DND-41 (cell line): ENCODE data around the gene ZFAND4.
"Not testable (repeated sequence)": the region's sequence is repeated elsewhere in the genome, so short reads cannot be mapped to it uniquely, and the experiment has no call there.

ENCODE experiments used
- ATAC-seq: fragments of 200-7000 bp; cut with Tn5 transposase; 3 replicates; pipeline ENCODE4 v1.9.1; 2021; ENCODE audit warnings: low read depth; ENCODE audit not compliant: insufficient read depth
- DNase-seq: peaks from one replicate; pipeline ENCODE4 v3.0.0-alpha.2; 2020
- H2AFZ ChIP-seq: 2 replicates; pipeline ENCODE4 v1.6.0; 2012; ENCODE audit warnings: low read depth, low read length
- H3K27ac ChIP-seq: 2 replicates; pipeline ENCODE4 v1.5.1; 2012; ENCODE audit warnings: low read length, inconsistent platforms
- H3K27me3 ChIP-seq: fragments of 200-600 bp; sonication (generic); 2 replicates; pipeline ENCODE4 v1.6.0; 2012; ENCODE audit warnings: low read length, mild to moderate bottlenecking, inconsistent platforms; ENCODE audit not compliant: insufficient read depth, poor library complexity
- H3K36me3 ChIP-seq: 2 replicates; pipeline ENCODE4 v1.5.1; 2012; ENCODE audit warnings: low read length, inconsistent platforms; ENCODE audit not compliant: insufficient read depth
- H3K4me1 ChIP-seq: 2 replicates; pipeline ENCODE4 v1.5.1; 2012; ENCODE audit warnings: mild to moderate bottlenecking, low read length; ENCODE audit not compliant: insufficient read depth
- H3K4me2 ChIP-seq: 2 replicates; pipeline ENCODE4 v1.6.0; 2012; ENCODE audit warnings: mild to moderate bottlenecking, moderate library complexity, low read length, inconsistent platforms; ENCODE audit not compliant: insufficient read depth
- H3K4me3 ChIP-seq, 2 experiments: fragments of 200-600 bp in 1 of 2; shearing (Covaris generic) in 1 of 2; 2 replicates each; pipeline ENCODE4 v1.5.1; 2012 to 2016; ENCODE audit warnings: inconsistent platforms in 2 of 2, low read length in 2 of 2, mild to moderate bottlenecking in 2 of 2, low read depth in 1 of 2, moderate library complexity in 1 of 2
- H3K79me2 ChIP-seq: 2 replicates; pipeline ENCODE4 v1.6.0; 2012; ENCODE audit warnings: low read length, inconsistent platforms; ENCODE audit not compliant: insufficient read depth
- H3K9ac ChIP-seq: 2 replicates; pipeline ENCODE4 v1.6.0; 2012; ENCODE audit warnings: low read depth, mild to moderate bottlenecking, inconsistent platforms, low read length, moderate library complexity
- H3K9me3 ChIP-seq: 2 replicates; pipeline ENCODE4 v1.5.1; 2012; ENCODE audit warnings: low read length, moderate library complexity, mild to moderate bottlenecking, inconsistent platforms; ENCODE audit not compliant: insufficient read depth, severe bottlenecking
- H4K20me1 ChIP-seq: 2 replicates; pipeline ENCODE4 v1.6.0; 2012; ENCODE audit warnings: low read length; ENCODE audit not compliant: insufficient read depth
- CTCF ChIP-seq: IDR thresholded peaks from 2 replicates; pipeline ENCODE4 v1.5.1; 2012; ENCODE audit warnings: borderline replicate concordance, low read length, moderate library complexity, mild to moderate bottlenecking; ENCODE audit not compliant: poor library complexity, severe bottlenecking; ENCODE audit errors: extremely low read depth
- EZH2 ChIP-seq: IDR thresholded peaks from 3 replicates; pipeline ENCODE4 v1.6.1; 2012; ENCODE audit warnings: borderline replicate concordance, low read depth, mild to moderate bottlenecking, moderate library complexity, low read length, inconsistent platforms; ENCODE audit not compliant: severe bottlenecking

The ZFAND4 gene

GRCh38 chr10:45602836-45603235 lies 69.7 kb downstream of the ZFAND4 start:
- no peak overlapping the region for H2AFZ ChIP-seq
- no peaks in the 10 kb centered on the region for H3K9me3 ChIP-seq
- H3K4me1 ChIP-seq = no peaks in the 10 kb centered on the region

GRCh38 chr10:45602082-45602730 lies 70.4 kb downstream of the ZFAND4 start:
- Histone ChIP-seq H3K27ac (no peak overlapping the region), H3K4me1 (no peaks in the 10 kb centered on the region), H3K79me2 (no peaks in the 10 kb centered on the region), H3K36me3 (no peaks in the 10 kb centered on the region), H2AFZ (no peak overlapping the region), H3K9me3 (no peaks in the 10 kb centered on the region), H3K9ac (no peak overlapping the region), H3K4me3 (no peak overlapping the region), H3K4me2 (no peak overlapping the region), H4K20me1 (no peaks in the 10 kb centered on the region), H3K27me3 (no peaks in the 10 kb centered on the region)
- DNase-seq = no peak
- TF ChIP-seq CTCF (no peak), EZH2 (no peak)
- no peak for ATAC-seq

More at GRCh38 chr10:45602836-45603235, 69.7 kb downstream of the ZFAND4 start:
- no peaks in the 10 kb centered on the region for H3K79me2 ChIP-seq
- no peak overlapping the region for H3K4me3 ChIP-seq
- no peaks in the 10 kb centered on the region for H4K20me1 ChIP-seq
- no peak for TF ChIP-seq CTCF
- TF ChIP-seq EZH2 = no peak
- no peaks in the 10 kb centered on the region for H3K36me3 ChIP-seq
- ATAC-seq (no peak), DNase-seq (no peak)
- H3K27ac ChIP-seq = no peak overlapping the region
- H3K4me2 ChIP-seq = no peak overlapping the region
- H3K27me3 ChIP-seq = no peaks in the 10 kb centered on the region
- no peak overlapping the region for H3K9ac ChIP-seq

- not testable (repeated sequence) for H3K27me3 ChIP-seq, H2AFZ ChIP-seq, H3K4me2 ChIP-seq, H3K36me3 ChIP-seq, H4K20me1 ChIP-seq, DNase-seq, H3K9me3 ChIP-seq, H3K4me3 ChIP-seq, H3K4me1 ChIP-seq, H3K79me2 ChIP-seq, ATAC-seq, H3K9ac ChIP-seq, H3K27ac ChIP-seq
These were observed 71.2 kb downstream of the ZFAND4 start for GRCh38 chr10:45601254-45601930.

GRCh38 chr10:45600337-45601253 lies 72.0 kb downstream of the ZFAND4 start:
- not testable (repeated sequence) for H3K36me3 ChIP-seq, H3K9me3 ChIP-seq, H3K4me3 ChIP-seq, ATAC-seq, H3K79me2 ChIP-seq, H3K4me2 ChIP-seq, H3K27me3 ChIP-seq, H3K4me1 ChIP-seq, H3K27ac ChIP-seq, H2AFZ ChIP-seq, H3K9ac ChIP-seq, DNase-seq, H4K20me1 ChIP-seq
